Esophagus muscularis mucosa (tissue), 3 donors: ENCODE data around the gene DDX17.

Experiments
- EP300 ChIP-seq: sonication (generic); formaldehyde crosslinking; IDR thresholded peaks from one replicate; pipeline ENCODE4 v1.6.1; 2017; ENCODE audit warnings: antibody characterized with exemption
- POLR2AphosphoS5 ChIP-seq, 2 donors: sonication (generic); formaldehyde crosslinking; IDR thresholded peaks; one replicate each; pipeline ENCODE4 v1.6.1; 2017; ENCODE audit warnings: antibody characterized with exemption in 2 of 2

DNA sequence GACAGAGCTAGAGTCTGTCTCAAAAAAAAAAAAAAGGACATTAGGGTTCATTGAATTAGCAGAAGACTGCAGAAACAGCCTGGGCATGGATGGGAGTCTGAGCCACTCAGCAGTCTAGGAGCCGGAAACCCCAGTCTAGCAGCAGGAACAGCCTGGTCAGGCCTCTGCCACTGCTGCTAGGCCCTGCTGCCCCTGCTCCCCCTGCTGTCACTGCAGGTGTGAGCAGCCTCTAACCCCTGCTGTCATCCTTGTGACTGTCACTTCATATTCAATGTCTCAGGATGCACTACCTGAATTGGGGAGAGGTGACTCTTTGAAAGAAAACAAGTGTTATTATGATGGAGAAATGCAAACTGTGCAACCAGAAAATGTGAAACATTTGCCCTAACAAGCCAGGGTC lies 7.0 kb upstream of the DDX17 start:
- TF ChIP-seq POLR2AphosphoS5 (IDR thresholded peaks at IDR 0.05) (no peak), EP300 (no peak)
